HG03565 (cell line): ENCODE data around the gene KCNT2.

Experiments
- ATAC-seq: cut with Tn5 transposase; IDR thresholded peaks from one replicate; pipeline ENCODE4 v1.9.1; 2021; ENCODE audit warnings: mild to moderate bottlenecking, moderate library complexity; ENCODE audit not compliant: unreplicated experiment

The KCNT2 gene

GRCh38 chr1:196229546-196229945 is 378.7 kb downstream of the KCNT2 start:
- no peak for ATAC-seq

- ATAC-seq = no peak
Observed at GRCh38 chr1:196214866-196215265, 393.4 kb downstream of the KCNT2 start.

DNA sequence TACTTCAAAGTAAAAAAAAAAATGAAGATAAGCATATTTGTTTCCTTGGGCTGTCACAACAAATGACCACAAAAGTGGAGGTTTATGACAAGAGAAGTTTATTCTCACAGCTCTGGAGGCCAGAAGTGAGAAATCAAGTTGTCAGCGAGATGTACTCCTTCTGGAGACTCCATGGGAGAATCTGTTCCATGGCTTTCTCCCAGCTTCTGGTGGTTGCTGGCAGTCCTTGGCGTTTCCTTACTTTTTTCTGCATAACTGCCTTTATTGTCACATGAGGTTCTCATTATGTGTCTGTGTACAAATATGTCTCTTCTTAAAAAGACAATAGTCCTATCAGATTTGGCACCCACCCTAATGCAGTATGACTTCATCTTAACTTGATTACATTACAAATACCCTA is 398.3 kb downstream of the KCNT2 start:
- ATAC-seq = no peak

DNA sequence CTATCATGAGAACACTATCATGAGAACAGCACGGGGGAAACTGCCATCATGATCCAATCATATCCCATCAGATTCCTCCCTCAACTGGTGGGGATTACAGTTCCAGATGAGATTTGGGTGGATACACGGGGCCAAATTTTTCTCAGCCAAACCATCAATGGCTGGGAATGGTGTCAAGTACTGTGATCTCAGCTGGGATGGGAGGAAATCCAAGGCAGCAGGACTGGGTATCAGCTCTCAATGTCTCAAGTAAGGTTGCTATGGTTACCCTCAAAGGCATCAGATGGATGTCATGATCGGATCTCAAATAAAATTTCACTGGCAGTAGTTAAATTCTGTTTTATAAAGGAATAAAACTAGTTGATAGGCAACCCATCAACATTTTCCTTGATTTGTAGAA is 399.0 kb downstream of the KCNT2 start:
- ATAC-seq = no peak

GRCh38 chr1:196207612-196208217 is 400.5 kb downstream of the KCNT2 start:
- ATAC-seq = no peak

DNA sequence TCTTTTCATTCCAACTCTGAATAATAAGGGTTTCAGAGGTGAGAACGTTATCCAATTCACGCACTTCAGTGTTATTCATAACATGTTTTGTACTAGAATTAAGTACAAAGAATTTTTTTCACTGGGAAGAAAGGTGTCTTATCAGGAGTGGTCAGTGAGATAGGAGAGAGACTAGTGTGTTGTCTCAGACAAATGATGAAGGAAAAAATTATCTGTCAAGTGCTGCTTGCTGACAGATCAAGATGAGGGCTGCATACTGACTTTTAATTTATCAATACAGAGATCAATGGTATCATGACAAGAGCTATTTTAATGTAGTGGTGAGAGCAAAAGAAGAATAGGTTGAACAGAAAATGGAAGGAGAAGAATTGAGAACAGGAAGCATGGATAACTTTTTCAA is 402.4 kb downstream of the KCNT2 start:
- no peak for ATAC-seq

GRCh38 chr1:196196486-196196885 is 411.8 kb downstream of the KCNT2 start:
- no peak for ATAC-seq

GRCh38 chr1:196193896-196194559 is 414.2 kb downstream of the KCNT2 start:
- ATAC-seq = no peak

- no peak for ATAC-seq
Observed at GRCh38 chr1:196183941-196184340, 424.3 kb downstream of the KCNT2 start.

DNA sequence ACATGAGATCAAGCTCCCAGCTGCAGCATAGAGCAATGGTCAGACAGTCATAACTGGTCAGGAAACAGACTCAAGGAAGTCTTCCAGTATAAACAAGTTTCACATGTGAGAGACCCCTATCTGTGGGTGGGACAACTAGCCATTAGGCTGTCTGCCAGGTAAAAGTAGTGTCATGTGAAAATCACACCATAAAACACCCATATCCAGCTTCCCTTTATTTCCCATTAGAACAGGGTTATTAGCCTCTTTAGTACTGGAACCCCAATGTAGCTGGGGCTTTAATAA is 426.7 kb downstream of the KCNT2 start:
- ATAC-seq = no peak

DNA sequence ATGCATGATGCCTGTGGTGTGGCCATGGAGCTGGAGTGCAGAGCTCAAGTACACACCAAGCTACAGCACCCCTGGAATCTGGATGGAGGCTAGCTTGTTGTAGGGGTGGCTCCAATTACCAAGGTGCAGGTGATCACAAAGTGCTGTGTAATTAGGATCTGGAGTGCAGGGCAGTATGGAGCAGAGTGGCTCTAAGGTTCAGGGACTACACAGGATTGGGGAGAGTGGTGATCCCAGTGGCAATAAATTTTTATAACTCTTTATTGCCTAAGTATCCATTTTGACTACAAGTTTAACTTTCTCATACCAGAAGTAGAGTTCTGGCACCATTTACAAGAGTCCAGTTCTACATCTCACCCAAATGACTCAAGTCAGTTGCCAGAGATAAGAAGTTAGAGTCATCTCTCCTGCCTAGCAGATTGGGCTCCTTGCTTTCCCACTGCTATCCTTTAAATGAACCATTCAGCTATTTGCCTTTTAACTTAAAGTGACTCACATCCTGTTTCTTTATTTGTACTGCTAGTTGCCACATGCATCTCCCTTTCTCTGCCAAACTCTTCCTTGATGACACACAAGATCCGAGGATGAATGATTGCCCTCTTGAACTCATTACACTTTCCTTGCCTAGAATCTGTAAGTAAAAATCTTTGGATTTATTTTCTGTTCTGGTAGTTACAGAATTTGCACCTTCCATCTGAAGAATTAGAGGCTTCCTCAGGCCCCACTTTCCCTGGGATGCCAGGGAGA is 427.2 kb downstream of the KCNT2 start:
- ATAC-seq = no peak

- ATAC-seq = no peak
Observed at GRCh38 chr1:196178083-196178635, 430.1 kb downstream of the KCNT2 start.
